ENCODE results near the gene FECH.

DNA sequence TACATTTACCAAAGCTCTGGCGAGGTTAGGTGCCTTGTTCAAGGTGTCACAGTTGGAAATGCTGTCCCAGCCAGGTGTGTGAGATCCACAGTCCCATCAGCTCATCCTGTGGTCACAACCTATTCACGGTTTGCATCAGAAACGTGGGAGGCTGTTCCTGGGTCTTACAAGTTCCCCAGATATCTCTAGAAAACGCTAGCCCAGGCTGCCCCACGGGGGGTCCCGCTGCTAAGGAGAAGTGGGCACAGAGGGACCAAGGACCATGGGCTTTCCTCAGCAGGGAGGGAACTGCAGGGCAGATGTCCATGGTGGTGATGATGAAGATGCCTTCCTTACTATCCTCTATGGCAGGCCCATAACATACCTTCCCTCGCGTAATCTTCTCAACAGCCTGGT, 649 bp downstream of the FECH start:
- TF ChIP-seq POLR2A (IDR thresholded peaks at IDR 0.05; ENCODE audit: low read depth, low read length) (no peak), POLR2AphosphoS5 (IDR thresholded peaks at IDR 0.05; ENCODE audit: low read depth, low read length) (no peak), TAF1 (IDR thresholded peaks at IDR 0.05; ENCODE audit: low read depth, low read length) (no peak)
